Trophoblast cell (in vitro differentiated cells and primary cell): ENCODE data around the gene TMEM35B.
A peak's percentile ranks its signal among the peaks of the same experiment; 100 is the strongest.

Source experiments
- DNase-seq, 2 donors: peaks; one replicate each; pipeline ENCODE4 v3.0.0-alpha.2; 2016
- H2AFZ ChIP-seq: 2 replicates; pipeline ENCODE4 v1.6.1; 2013; ENCODE audit warnings: low read length, moderate library complexity, mild to moderate bottlenecking; ENCODE audit not compliant: insufficient read depth, poor library complexity
- H2AK5ac ChIP-seq: 2 replicates; pipeline ENCODE4 v1.6.1; 2013; ENCODE audit warnings: mild to moderate bottlenecking, low read length
- H2BK120ac ChIP-seq: 2 replicates; pipeline ENCODE4 v1.6.1; 2013; ENCODE audit warnings: low read length, mild to moderate bottlenecking, moderate library complexity; ENCODE audit not compliant: insufficient read depth, poor library complexity
- H2BK12ac ChIP-seq: 2 replicates; pipeline ENCODE4 v1.6.1; 2013; ENCODE audit warnings: mild to moderate bottlenecking, low read length, moderate library complexity
- H2BK5ac ChIP-seq: 2 replicates; pipeline ENCODE4 v1.6.1; 2013; ENCODE audit warnings: low read length, low read depth, moderate library complexity, mild to moderate bottlenecking; ENCODE audit not compliant: poor library complexity
- H3K14ac ChIP-seq: 2 replicates; pipeline ENCODE4 v1.6.1; 2013; ENCODE audit warnings: mild to moderate bottlenecking, low read length
- H3K18ac ChIP-seq: 2 replicates; pipeline ENCODE4 v1.6.1; 2013; ENCODE audit warnings: mild to moderate bottlenecking, low read length
- H3K23ac ChIP-seq: 2 replicates; pipeline ENCODE4 v1.6.1; 2013; ENCODE audit warnings: low read length
- H3K27ac ChIP-seq: 2 replicates; pipeline ENCODE4 v1.5.1; 2013; ENCODE audit warnings: low read depth, mild to moderate bottlenecking, inconsistent platforms, low read length, moderate library complexity
- H3K27me3 ChIP-seq: 2 replicates; pipeline ENCODE4 v1.6.1; 2013; ENCODE audit warnings: inconsistent platforms, mild to moderate bottlenecking, low read length, moderate library complexity; ENCODE audit not compliant: insufficient read depth
- H3K36me3 ChIP-seq, 2 experiments: 1 replicate in 1 of 2; 2 replicates in 1 of 2; pipeline ENCODE4 v1.6.1; 2013; ENCODE audit warnings: low read length in 2 of 2, mild to moderate bottlenecking in 2 of 2, moderate library complexity in 1 of 2; ENCODE audit not compliant: insufficient read depth in 2 of 2, control insufficient read depth in 1 of 2
- H3K4ac ChIP-seq: 2 replicates; pipeline ENCODE4 v1.6.1; 2013; ENCODE audit warnings: low read depth, mild to moderate bottlenecking, low read length, moderate library complexity
- H3K4me1 ChIP-seq, 2 experiments: 1 replicate in 1 of 2; 2 replicates in 1 of 2; pipeline ENCODE4 v1.6.1; 2013; ENCODE audit warnings: low read length in 2 of 2, mild to moderate bottlenecking in 2 of 2, moderate library complexity in 1 of 2; ENCODE audit not compliant: insufficient read depth in 2 of 2, control insufficient read depth in 1 of 2
- H3K4me2 ChIP-seq: 2 replicates; pipeline ENCODE4 v1.6.1; 2013; ENCODE audit warnings: inconsistent platforms, mild to moderate bottlenecking, low read length, moderate library complexity
- H3K4me3 ChIP-seq: 2 replicates; pipeline ENCODE4 v1.5.1; 2013; ENCODE audit warnings: mild to moderate bottlenecking, low read depth, low read length, inconsistent platforms
- H3K79me1 ChIP-seq: one replicate; pipeline ENCODE4 v1.6.1; 2013; ENCODE audit warnings: low read length
- H3K79me2 ChIP-seq: 2 replicates; pipeline ENCODE4 v1.6.1; 2013; ENCODE audit warnings: low read length, mild to moderate bottlenecking; ENCODE audit not compliant: control insufficient read depth, insufficient read depth, poor library complexity
- H3K9ac ChIP-seq: 2 replicates; pipeline ENCODE4 v1.6.1; 2013; ENCODE audit warnings: mild to moderate bottlenecking, low read length
- H3K9me3 ChIP-seq: 2 replicates; pipeline ENCODE4 v1.6.1; 2013; ENCODE audit warnings: low read depth, mild to moderate bottlenecking, control low read depth, inconsistent platforms, low read length; ENCODE audit not compliant: insufficient read depth
- H4K12ac ChIP-seq: 2 replicates; pipeline ENCODE4 v1.6.1; 2013; ENCODE audit warnings: low read depth, mild to moderate bottlenecking, low read length, moderate library complexity
- H4K8ac ChIP-seq: 2 replicates; pipeline ENCODE4 v1.6.1; 2013; ENCODE audit warnings: low read depth, mild to moderate bottlenecking, low read length, moderate library complexity
- H4K91ac ChIP-seq: one replicate; pipeline ENCODE4 v1.6.1; 2013; ENCODE audit warnings: low read depth, mild to moderate bottlenecking, low read length, moderate library complexity
- WGBS: extraction: QIAGEN DNeasy Blood & Tissue Kit; methylation state at CpG from one replicate; pipeline ENCODE4 v1.1.7; 2013; ENCODE audit warnings: missing lambda C conversion rate; ENCODE audit not compliant: insufficient read length, insufficient coverage; ENCODE audit errors: extremely low coverage; 5-methylcytosine and 5-hydroxymethylcytosine counted together

The TMEM35B gene

DNA sequence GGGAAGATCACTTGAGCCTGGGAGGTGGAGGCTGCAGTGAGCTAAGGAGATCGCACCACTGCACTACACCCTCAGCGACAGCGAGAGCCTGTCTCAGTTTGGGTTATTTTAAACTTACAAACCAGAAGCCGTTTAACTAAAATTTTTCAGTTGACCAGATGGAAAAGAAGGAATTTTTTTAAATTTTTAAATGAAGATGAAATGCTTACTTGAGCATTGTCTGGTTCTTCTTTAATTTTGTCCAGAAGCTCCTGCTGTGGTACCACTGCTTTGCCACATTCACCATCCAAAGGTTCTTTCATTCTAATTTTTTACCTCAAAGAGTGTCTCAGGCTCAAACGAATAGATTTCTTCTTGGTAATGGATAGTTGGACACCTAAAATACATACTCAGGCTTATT is 45.2 kb upstream of the TMEM35B start:
- H3K4me1 ChIP-seq: peaks cover 2% of the 10 kb centered on the region in 2 experiments

DNA sequence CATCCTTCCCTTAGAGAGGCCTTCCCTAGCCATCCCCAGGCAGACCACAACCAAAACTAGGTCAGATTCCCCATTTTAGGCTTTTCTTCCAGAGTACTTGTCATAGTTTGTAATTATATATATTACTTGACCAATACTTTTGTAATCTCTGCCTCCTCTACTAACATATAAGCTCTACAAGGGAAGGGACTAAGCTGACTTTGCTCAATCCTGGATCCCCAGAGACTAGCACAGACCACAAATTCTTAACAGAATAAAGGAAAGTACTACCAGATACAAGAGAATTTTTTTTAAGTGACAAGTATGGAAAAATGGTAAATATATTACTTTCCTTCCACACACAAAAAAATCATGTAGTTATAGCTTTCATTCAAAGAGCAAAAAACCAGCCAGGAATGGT is 44.6 kb upstream of the TMEM35B start:
- no peak overlapping the region for H4K91ac ChIP-seq
- DNase-seq: no peak

More for the DNA sequence above, 45.2 kb upstream of the TMEM35B start:
- Histone ChIP-seq H2BK5ac (no peak overlapping the region), H2AFZ (no peak overlapping the region), H3K9ac (no peak overlapping the region), H3K18ac (no peak overlapping the region), H3K4ac (no peak overlapping the region), H4K8ac (no peak overlapping the region), H2BK12ac (no peak overlapping the region), H2AK5ac (no peak overlapping the region), H4K91ac (no peak overlapping the region), H3K14ac (no peak overlapping the region), H3K9me3 (no peaks in the 10 kb centered on the region), H3K4me3 (no peak overlapping the region), H3K4me2 (no peak overlapping the region), H3K27me3 (no peaks in the 10 kb centered on the region), H3K36me3 (peaks cover 0 to 5% of the 10 kb centered on the region in 2 experiments), H4K12ac (peak overlapping the region; percentile 30), H3K27ac (no peak overlapping the region), H3K23ac (no peak overlapping the region), H3K79me2 (peaks cover 2% of the 10 kb centered on the region), H3K79me1 (peaks cover 7% of the 10 kb centered on the region), H2BK120ac (no peak overlapping the region)
- no CpG with 5 or more reads among the region's 5 CpGs for WGBS
- DNase-seq: no peak

DNA sequence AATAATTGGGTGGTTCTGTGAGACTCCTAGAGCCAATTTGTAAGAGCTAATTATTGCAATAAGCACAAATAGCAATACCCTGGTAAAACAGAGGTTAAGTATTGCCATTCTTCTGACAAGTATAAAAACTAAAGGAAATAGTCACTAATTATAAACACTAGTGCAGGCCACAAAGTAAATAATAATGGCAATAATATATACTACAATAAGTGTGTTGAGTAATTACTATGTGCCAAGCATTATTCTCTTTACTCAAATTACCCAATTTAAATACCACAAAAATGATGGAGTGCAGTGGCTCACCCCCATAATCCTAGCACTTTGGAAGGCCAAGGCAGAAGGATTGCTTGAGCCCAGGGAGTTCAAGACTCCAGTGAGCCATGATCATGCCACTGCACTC is 31.3 kb upstream of the TMEM35B start:
- no peak overlapping the region for H4K12ac ChIP-seq
- no peak overlapping the region for H2BK120ac ChIP-seq
- H2BK5ac ChIP-seq: no peak overlapping the region
- H3K23ac ChIP-seq: no peak overlapping the region
- no peaks in the 10 kb centered on the region for H3K27me3 ChIP-seq
- H2AFZ ChIP-seq: no peak overlapping the region
- no peak overlapping the region for H3K4me3 ChIP-seq
- peaks cover 5 to 10% of the 10 kb centered on the region in 2 experiments for H3K36me3 ChIP-seq
- H2AK5ac ChIP-seq: no peak overlapping the region
- H3K18ac ChIP-seq: no peak overlapping the region
- no peaks in the 10 kb centered on the region for H3K79me2 ChIP-seq
- H3K9ac ChIP-seq: no peak overlapping the region
- no peak overlapping the region for H2BK12ac ChIP-seq
- H3K27ac ChIP-seq: no peak overlapping the region
- H3K14ac ChIP-seq: no peak overlapping the region
- H4K91ac ChIP-seq: no peak overlapping the region
- no peak overlapping the region for H3K4me2 ChIP-seq
- DNase-seq: no peak
- no peaks in the 10 kb centered on the region for H3K79me1 ChIP-seq
- H3K4ac ChIP-seq: no peak overlapping the region
- H3K4me1 ChIP-seq: no peaks in the 10 kb centered on the region
- H4K8ac ChIP-seq: no peak overlapping the region
- H3K9me3 ChIP-seq: no peaks in the 10 kb centered on the region

More for the DNA sequence above, 44.6 kb upstream of the TMEM35B start:
- H2AFZ ChIP-seq: no peak overlapping the region
- H3K4me3 ChIP-seq: no peak overlapping the region
- H3K4me2 ChIP-seq: no peak overlapping the region
- no peak overlapping the region for H3K4ac ChIP-seq
- no peak overlapping the region for H2AK5ac ChIP-seq
- H3K14ac ChIP-seq: no peak overlapping the region
- peaks cover 2% of the 10 kb centered on the region for H3K79me2 ChIP-seq
- H3K79me1 ChIP-seq: peaks cover 7% of the 10 kb centered on the region
- H3K27ac ChIP-seq: no peak overlapping the region
- no peak overlapping the region for H3K18ac ChIP-seq
- no peaks in the 10 kb centered on the region for H3K27me3 ChIP-seq
- H3K36me3 ChIP-seq: peaks cover 0 to 5% of the 10 kb centered on the region in 2 experiments
- no peak overlapping the region for H2BK120ac ChIP-seq
- no peak overlapping the region for H4K8ac ChIP-seq
- peaks cover 2% of the 10 kb centered on the region in 2 experiments for H3K4me1 ChIP-seq
- no peak overlapping the region for H2BK5ac ChIP-seq
- H4K12ac ChIP-seq: no peak overlapping the region
- H3K9me3 ChIP-seq: no peaks in the 10 kb centered on the region
- H3K23ac ChIP-seq: no peak overlapping the region
- H2BK12ac ChIP-seq: no peak overlapping the region
- H3K9ac ChIP-seq: no peak overlapping the region

- Histone ChIP-seq H4K12ac (no peak overlapping the region), H3K79me1 (no peaks in the 10 kb centered on the region), H3K4ac (no peak overlapping the region), H3K9ac (no peak overlapping the region), H4K8ac (no peak overlapping the region), H2BK12ac (no peak overlapping the region), H4K91ac (no peak overlapping the region), H3K18ac (no peak overlapping the region), H2AFZ (no peak overlapping the region), H3K14ac (no peak overlapping the region), H3K4me2 (no peak overlapping the region), H3K4me1 (no peaks in the 10 kb centered on the region), H3K27me3 (no peaks in the 10 kb centered on the region), H3K27ac (no peak overlapping the region), H2BK120ac (no peak overlapping the region), H2BK5ac (no peak overlapping the region), H3K79me2 (no peaks in the 10 kb centered on the region), H3K9me3 (no peaks in the 10 kb centered on the region), H2AK5ac (no peak overlapping the region), H3K23ac (no peak overlapping the region), H3K4me3 (no peak overlapping the region), H3K36me3 (peaks cover 8 to 16% of the 10 kb centered on the region in 2 experiments)
- no peak for DNase-seq
- no CpG with 5 or more reads among the region's 2 CpGs for WGBS
Measured at GRCh38 chr1:35014486-35014885, 29.3 kb upstream of the TMEM35B start.
